GOT3 (cell line): ENCODE data around the gene FAM3A.
"Not testable (repeated sequence)": the region's sequence is repeated elsewhere in the genome, so short reads cannot be mapped to it uniquely, and the experiment has no call there.

Source experiments
- DNase-seq: peaks from one replicate; lab custom pipeline; 2025; ENCODE audit warnings: mixed read lengths; lab: John Stamatoyannopoulos, UW

FAM3A gene

DNA sequence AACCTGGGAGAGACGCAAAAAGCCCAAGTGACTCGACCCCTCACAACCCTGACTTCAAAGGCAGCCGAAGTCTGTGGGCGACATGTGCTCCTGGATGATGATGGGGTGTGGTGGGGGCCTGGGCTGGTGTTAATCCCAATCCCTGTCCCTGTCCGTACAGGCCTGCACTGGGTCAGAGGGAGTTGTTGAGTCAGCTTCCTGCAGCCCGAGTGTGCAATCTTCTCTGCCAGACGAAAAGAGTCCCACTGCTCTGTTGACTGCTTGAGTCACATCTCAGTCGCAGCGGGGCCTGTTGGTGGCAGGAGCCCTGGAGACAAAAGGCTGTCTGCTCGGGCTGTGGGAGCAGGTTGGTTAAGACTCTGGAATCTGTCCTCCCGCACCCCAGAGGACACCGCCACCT lies 10.3 kb downstream of the FAM3A start:
- no peak for DNase-seq

DNA sequence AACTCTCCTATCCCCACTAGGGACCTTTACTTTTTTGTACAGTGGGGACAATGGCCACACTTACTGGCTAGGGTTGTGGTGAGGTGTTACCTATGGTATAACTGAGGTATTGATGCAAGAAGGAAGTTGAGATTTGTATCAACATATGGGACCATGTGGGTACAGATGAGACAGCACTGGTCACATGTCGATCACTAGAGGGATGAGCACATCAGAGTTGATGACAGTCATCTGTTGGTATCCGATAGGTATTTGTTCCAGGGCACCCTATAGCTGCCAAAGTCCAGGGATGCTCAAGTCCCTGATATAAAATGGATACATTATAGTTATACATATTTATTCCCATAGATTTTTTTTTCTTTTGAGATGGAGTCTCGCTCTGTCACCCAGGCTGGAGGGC lies 13.0 kb downstream of the FAM3A start:
- DNase-seq, result no peak

- no peak for DNase-seq
Observed at GRCh38 chrX:154502098-154502497, 13.9 kb downstream of the FAM3A start.

- DNase-seq, result not testable (repeated sequence)
Observed at GRCh38 chrX:154501423-154501822, 14.6 kb downstream of the FAM3A start.

DNA sequence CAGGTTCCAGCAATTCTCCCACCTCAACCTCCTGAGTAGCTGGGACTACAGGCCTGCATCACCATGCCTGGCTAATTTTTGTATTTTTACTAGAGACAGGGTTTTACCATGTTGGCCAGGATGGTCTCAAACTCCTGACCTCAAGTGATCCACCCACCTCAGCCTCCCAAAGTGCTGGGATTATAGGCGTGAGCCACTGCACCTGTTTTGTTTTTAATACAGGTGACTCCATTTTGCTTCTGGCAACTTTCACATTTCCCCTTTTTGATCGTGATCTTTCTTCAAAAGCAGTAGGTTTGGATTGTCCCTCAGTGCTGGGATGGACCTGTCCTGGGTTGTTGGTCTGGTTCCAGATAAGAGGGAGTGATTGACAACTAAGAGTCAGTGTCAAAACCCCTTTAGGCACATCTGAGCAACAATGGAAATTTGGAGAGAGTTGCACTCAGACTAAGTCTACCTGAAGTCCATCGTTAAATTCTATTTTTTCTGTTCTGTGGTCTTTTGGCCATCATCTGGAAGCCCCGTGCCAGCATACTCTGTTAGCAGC lies 19.4 kb downstream of the FAM3A start:
- DNase-seq, result not testable (repeated sequence)

GRCh38 chrX:154495472-154495922 lies 20.5 kb downstream of the FAM3A start:
- no peak for DNase-seq

DNA sequence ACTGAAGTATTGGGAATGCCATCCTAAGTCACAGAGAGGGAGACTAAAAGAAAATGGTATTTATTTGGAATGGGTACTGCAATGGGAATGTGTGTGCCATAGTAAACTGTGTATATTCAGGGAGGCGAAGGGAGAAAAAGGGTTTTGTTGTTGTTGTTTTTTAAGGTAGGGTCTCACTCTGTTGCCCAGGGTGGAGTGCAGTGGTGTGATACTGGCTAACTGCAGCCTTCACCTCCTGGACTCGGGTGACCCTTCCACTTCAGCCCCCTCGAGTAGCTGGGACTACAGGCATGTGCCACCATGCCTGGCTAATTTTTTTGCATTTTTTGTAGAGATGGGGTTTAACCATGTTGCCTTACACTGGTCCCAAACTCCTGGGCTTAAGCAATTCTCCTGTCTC lies 21.3 kb downstream of the FAM3A start:
- no peak for DNase-seq

DNA sequence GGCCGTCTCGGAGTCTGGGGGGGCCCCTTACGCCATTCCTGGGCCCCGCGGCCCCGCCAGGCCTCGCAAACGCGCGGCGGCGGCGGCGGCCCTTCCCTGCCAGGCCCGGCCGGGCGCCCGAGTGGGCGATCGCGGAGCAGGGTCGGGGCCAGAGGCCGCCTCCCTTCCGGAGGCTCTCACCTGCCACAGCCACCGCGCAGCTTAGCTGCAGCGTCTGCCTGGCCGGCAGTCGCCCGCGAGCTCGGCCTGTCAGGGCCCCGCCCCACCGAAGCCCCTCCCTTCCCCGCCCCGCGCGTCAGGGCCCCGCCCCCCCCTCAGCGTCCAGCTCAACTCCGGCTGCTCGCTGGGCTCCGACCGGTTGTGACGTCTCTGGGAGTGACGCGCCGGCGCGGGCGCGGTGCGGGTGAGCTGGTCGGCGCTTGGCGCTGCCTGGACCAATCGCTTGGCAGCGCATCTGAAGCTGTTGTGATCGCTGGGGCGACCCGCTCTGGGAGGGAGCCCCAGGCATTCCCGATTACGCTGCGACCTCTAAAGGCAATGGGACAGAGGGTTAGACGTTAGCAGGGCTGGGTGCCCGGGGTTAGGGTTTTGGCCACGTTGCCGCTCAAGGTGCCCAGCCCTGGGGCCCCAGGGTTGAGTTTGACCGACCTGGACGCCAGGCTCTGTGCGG lies 25.5 kb downstream of the FAM3A start, which contains the start of gene SLC10A3:
Gene SLC10A3 (minus strand): TSS at position 216 of the 670 bp plus-strand sequence. CDS start 1,689 bp downstream, outside the sequence.
- DNase-seq, result peak; percentile 78

DNA sequence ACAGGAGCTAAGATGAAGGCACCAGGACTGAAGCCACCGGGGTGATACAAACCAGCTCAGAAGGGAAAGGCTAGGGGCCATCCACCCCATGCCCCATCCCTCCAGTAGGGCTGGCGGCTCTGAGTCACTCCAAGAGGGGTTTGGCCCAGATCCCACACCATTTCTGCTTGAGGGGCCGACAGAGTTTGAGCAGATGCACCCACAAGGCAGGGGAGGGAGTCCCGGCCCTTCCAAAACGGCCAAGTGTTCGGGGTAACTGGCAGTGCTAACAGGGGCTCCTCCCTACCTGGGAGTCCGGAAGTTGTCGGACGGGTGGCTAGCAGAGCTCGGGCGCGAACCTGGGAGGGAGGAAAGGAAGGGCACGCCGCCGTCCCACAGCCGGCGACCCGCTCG lies 26.0 kb downstream of the FAM3A start:
- no peak for DNase-seq

GRCh38 chrX:154489182-154489581 lies 26.9 kb downstream of the FAM3A start:
- no peak for DNase-seq

GRCh38 chrX:154488336-154489075 lies 27.5 kb downstream of the FAM3A start:
- DNase-seq, result no peak

DNA sequence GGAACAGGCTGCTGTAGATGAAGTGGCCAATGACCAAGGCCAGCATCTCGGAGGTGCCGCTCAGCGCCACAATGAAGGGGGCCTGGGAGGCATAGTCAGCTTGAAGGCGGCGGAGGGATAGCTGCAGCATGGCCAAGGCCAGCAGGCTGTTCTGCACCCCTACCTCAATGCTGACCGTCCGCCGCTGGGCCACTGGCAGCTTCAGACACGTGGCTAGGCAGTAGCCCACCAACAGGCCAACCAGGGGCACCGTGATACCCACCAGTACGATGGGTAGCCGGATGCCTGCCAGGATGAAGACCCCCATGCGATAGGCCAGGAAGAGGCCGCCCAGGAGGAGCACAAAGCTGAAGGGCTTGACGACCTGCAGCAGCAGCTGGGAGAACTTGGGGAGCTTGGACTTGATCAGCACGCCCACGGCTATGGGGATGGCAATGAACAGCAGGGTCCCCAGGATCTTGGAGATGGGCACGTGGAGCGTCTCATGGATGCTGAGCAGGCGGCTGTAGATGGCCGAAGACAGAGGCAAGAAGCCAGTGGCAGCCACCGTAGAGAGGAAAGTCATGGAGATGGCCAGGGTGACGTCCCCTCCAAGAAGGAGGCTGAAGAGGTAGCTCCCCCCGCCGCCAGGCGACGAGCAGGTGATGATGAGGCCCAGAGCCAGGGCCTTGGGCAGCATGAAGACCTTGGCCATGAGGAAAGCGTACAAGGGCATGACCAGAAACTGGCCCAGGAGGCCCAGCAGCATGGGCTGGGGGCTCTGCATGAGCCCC lies 28.3 kb downstream of the FAM3A start:
- no peak for DNase-seq

- DNase-seq, result no peak
Observed at GRCh38 chrX:154486396-154487207, 29.4 kb downstream of the FAM3A start, which contains the start of gene UBL4A. Gene UBL4A (minus strand): TSS chrX:154486615. CDS start chrX:154486584, 31 bp downstream.

DNA sequence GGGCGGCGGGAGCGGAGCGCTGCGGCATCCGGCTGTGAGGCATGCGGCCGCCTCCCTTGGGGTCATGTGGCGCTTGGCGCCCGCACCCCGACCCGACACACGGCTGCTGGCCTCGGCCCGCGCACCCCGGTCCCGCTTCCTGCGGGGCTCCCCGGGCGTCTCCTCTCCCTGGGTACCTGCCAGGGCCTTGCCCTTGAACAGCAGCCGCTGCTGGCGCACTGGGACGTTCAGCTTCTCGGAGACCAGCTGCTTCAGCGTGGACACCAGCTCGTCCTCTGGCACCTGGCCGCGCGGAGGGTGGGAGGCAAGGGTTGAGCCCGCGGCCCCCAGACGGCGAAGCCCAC lies 30.0 kb downstream of the FAM3A start:
- DNase-seq, result no peak

GRCh38 chrX:154485150-154486051 lies 30.6 kb downstream of the FAM3A start:
- DNase-seq, result no peak

DNA sequence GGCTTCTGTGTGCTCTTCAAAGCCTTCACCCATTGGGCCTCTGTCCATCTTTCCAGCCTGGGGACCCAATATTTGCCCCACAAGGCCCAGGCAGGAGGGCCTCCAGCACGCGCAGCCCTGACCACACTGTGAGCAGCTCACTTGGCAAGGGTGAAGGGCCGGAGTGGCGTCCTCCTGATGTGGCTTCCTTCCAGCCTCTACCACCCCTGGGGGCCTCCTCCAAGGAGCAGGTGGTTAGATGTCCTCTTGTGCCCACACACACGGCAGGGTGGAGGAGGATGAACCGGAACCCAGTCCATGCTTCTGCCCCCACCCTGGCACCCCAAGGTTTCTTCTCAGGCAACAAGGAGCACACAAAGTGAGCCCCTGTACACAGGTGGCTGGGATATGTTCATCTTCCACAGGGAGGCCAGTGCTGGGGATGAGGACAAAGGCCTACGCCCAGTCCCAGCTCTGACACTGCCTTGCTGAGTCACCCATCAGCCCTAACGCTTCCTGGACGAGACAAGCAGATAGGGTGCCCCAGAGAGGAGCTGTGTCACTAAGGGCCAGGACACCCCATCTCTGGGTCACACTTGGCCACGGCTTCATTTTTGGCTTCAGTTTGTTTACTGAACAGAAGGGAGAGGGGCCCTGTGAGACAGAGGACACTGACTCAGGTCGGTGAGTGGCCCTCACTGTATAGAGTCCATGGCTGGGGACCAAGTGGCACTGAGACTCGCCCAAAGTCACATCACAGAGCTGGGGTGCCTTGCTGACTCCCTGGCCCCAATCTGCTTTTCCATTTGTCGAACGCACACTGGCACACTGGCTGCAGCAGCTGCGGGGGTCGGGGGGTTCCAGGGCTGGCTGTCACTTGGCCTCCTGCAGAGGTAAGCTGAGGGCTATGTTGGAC lies 31.5 kb downstream of the FAM3A start:
- DNase-seq, result no peak

- DNase-seq, result no peak
Observed at GRCh38 chrX:154483325-154483724, 32.7 kb downstream of the FAM3A start.

GRCh38 chrX:154482786-154483185 lies 33.2 kb downstream of the FAM3A start:
- DNase-seq, result no peak

DNA sequence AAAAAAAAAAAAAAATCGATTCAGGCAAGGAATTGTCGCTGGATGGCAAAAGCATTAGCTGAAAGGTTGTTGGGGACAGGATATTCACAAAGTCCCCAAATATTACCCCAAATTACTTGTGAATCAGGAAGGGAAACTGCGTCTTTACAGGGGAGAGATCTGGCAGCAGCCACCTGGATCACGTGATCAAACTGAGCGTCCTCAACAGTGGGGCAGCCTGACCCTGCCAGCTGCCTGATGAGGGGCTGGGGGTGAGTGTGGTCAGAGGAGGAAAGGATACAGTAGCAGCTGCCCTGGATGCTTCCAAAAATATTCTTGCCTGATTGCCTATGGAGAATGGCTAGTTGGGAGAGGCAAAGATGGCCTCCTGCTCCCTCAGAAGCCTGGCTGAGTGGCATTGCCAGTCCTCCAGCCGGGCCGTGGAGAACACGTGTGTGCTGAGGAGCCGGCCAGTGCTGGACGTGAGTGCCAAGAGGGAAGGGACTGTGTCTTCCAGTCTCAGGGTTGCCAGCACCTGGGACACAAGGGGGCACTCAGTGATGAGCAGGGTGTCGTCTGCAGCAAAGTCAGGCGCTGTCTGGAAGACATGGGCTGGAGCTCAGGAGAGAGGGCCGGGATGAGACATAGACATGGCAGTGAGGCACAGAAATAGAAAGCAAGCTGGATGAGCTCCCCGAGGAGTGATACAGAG lies 34.0 kb downstream of the FAM3A start:
- DNase-seq, result no peak
